RWPE2 (cell line): ENCODE data around the gene LAMC3.
"Not testable (repeated sequence)": the region's sequence is repeated elsewhere in the genome, so short reads cannot be mapped to it uniquely, and the experiment has no call there.

Experiments
- ATAC-seq: fragments of 200-7000 bp; cut with Tn5 transposase; 3 replicates; pipeline ENCODE4 v1.9.1; 2021; ENCODE audit warnings: low read depth
- DNase-seq: peaks from one replicate; pipeline ENCODE4 v3.0.0-alpha.2; 2020; ENCODE audit warnings: low spot score
- H3K27ac ChIP-seq: fragments of 450-650 bp; 2 replicates; pipeline ENCODE4 v1.5.1; 2017; ENCODE audit warnings: mild to moderate bottlenecking; ENCODE audit not compliant: poor library complexity, severe bottlenecking
- H3K27me3 ChIP-seq: fragments of 250-450 bp; sonication (Bioruptor Pico); 2 replicates; pipeline ENCODE4 v1.5.1; 2021; ENCODE audit warnings: mild to moderate bottlenecking, moderate library complexity; ENCODE audit not compliant: insufficient read depth, poor library complexity, severe bottlenecking
- H3K36me3 ChIP-seq: fragments of 250-450 bp; sonication (Bioruptor Pico); 2 replicates; pipeline ENCODE4 v1.5.1; 2020; ENCODE audit warnings: low read depth, mild to moderate bottlenecking, moderate library complexity
- H3K4me1 ChIP-seq: fragments of 250-450 bp; sonication (Bioruptor Pico); 2 replicates; pipeline ENCODE4 v1.5.1; 2021; ENCODE audit warnings: mild to moderate bottlenecking, moderate library complexity; ENCODE audit not compliant: insufficient read depth, poor library complexity, severe bottlenecking
- H3K4me3 ChIP-seq: fragments of 250-450 bp; sonication (Bioruptor Pico); 2 replicates; pipeline ENCODE4 v1.5.1; 2021; ENCODE audit warnings: mild to moderate bottlenecking, moderate library complexity; ENCODE audit not compliant: severe bottlenecking
- H3K9me3 ChIP-seq: fragments of 250-450 bp; sonication (Bioruptor Pico); 2 replicates; pipeline ENCODE4 v1.5.1; 2021; ENCODE audit warnings: mild to moderate bottlenecking, moderate library complexity; ENCODE audit not compliant: severe bottlenecking
- TF ChIP-seq, protein P1 (sequence below): fragments of 450-650 bp; IDR thresholded peaks from one replicate; pipeline ENCODE4 v1.5.1; 2017; ENCODE audit warnings: mild to moderate bottlenecking, moderate library complexity; ENCODE audit not compliant: poor library complexity, severe bottlenecking

LAMC3 gene

DNA sequence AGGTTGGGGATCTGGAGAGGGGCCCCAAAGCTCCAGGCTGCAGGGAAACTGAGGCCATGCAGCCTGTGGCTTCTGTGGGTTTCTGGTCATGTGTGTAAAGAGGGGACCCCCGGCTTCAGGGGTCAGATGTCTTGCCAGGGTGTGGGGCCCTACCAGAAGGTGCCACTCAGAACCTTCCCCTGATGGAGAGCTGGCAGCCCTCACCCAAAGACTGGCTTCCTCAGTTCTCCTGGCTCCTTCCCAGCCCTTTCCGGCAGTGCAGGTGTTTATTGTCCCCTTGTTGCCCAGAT is 11.6 kb upstream of the LAMC3 start:
- Histone ChIP-seq H3K27me3 (peaks cover 4% of the 10 kb centered on the region), H3K9me3 (peaks cover 25% of the 10 kb centered on the region), H3K27ac (no peak overlapping the region), H3K36me3 (no peaks in the 10 kb centered on the region), H3K4me3 (no peak overlapping the region), H3K4me1 (peaks cover 14% of the 10 kb centered on the region)
- no peak for DNase-seq
- TF ChIP-seq, protein P1, sequence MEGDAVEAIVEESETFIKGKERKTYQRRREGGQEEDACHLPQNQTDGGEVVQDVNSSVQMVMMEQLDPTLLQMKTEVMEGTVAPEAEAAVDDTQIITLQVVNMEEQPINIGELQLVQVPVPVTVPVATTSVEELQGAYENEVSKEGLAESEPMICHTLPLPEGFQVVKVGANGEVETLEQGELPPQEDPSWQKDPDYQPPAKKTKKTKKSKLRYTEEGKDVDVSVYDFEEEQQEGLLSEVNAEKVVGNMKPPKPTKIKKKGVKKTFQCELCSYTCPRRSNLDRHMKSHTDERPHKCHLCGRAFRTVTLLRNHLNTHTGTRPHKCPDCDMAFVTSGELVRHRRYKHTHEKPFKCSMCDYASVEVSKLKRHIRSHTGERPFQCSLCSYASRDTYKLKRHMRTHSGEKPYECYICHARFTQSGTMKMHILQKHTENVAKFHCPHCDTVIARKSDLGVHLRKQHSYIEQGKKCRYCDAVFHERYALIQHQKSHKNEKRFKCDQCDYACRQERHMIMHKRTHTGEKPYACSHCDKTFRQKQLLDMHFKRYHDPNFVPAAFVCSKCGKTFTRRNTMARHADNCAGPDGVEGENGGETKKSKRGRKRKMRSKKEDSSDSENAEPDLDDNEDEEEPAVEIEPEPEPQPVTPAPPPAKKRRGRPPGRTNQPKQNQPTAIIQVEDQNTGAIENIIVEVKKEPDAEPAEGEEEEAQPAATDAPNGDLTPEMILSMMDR = no peak
- no peak for ATAC-seq

DNA sequence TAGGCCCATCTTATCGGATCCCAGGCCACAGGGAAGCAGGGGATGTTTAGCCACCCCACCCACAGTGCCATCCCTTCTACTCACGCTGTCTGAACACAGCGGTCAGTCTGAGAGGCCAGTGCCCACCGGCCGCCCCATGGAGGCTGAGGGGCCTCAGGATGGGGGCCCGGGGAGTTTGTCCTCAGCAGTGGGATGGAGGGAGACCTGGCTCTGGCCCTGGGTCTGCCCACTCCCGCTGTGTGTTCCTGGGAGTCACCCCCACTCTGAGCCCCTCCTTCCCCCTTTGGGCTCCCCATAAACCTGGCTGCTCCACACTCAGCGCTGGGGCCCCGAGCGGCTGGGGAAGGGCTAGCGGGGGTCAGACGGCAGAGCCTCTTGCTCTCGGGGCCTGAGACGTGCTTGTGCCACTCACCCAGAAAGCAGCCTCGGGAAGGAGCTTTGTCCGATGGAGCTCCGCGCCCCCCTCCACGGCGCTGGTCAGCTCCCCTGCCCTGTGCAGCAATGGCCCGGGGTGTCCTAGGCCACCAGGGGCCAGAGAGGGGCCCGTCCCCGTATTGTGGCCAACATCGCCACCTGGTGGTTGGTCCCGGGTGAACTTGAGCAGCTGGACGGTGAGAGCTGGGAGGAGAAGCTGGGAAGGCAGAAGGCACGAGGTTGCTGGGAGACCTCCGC is 10.9 kb upstream of the LAMC3 start:
- peaks cover 23% of the 10 kb centered on the region for H3K9me3 ChIP-seq
- peaks cover 14% of the 10 kb centered on the region for H3K4me1 ChIP-seq
- H3K27me3 ChIP-seq = peaks cover 4% of the 10 kb centered on the region
- no peak overlapping the region for H3K27ac ChIP-seq
- H3K36me3 ChIP-seq = no peaks in the 10 kb centered on the region
- peak overlapping the region; percentile 4 for H3K4me3 ChIP-seq
- peak; percentile 85 for ATAC-seq
- TF ChIP-seq, protein P1 = peak; percentile 77
- DNase-seq = no peak

GRCh38 chr9:130998597-130999244 is 10.3 kb upstream of the LAMC3 start:
- Histone ChIP-seq H3K27me3 (peaks cover 4% of the 10 kb centered on the region), H3K9me3 (peaks cover 21% of the 10 kb centered on the region), H3K36me3 (no peaks in the 10 kb centered on the region), H3K27ac (no peak overlapping the region), H3K4me1 (peaks cover 14% of the 10 kb centered on the region), H3K4me3 (no peak overlapping the region)
- TF ChIP-seq, protein P1 = peak; percentile 45
- DNase-seq (no peak), ATAC-seq (no peak; the same call in 2 of the 3 replicates)

- Histone ChIP-seq H3K4me3 (no peak overlapping the region), H3K4me1 (peaks cover 14% of the 10 kb centered on the region), H3K27me3 (peaks cover 4% of the 10 kb centered on the region), H3K9me3 (peaks cover 24% of the 10 kb centered on the region), H3K27ac (no peak overlapping the region), H3K36me3 (no peaks in the 10 kb centered on the region)
- DNase-seq = no peak
- no peak for ATAC-seq
- TF ChIP-seq, protein P1 = no peak
Observed at GRCh38 chr9:130999245-130999623, 9.7 kb upstream of the LAMC3 start.

DNA sequence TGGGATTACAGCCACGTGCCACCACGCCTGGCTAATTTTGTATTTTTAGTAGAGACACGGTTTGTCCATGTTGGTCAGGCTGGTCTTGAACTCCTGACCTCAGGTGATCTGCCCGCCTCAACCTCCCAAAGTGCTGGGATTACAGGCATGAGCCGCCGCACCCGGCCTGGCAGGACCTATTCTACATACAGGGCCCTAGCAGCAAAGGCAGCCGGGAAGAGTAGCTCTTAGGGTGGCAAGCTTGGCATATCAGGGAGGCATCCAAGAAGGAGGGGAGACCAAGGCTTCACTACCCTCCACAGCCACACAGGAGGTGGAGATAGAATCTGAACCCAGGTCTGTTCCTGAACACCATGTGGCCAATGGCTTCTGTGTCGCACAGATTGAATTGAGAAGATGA is 8.4 kb upstream of the LAMC3 start:
- DNase-seq, H3K27ac ChIP-seq, H3K4me1 ChIP-seq, H3K36me3 ChIP-seq, H3K4me3 ChIP-seq, H3K27me3 ChIP-seq, ATAC-seq: not testable (repeated sequence)
- peaks cover 24% of the 10 kb centered on the region for H3K9me3 ChIP-seq
